Measurements from ENCODE around the gene DIAPH3.

Gene DIAPH3

DNA sequence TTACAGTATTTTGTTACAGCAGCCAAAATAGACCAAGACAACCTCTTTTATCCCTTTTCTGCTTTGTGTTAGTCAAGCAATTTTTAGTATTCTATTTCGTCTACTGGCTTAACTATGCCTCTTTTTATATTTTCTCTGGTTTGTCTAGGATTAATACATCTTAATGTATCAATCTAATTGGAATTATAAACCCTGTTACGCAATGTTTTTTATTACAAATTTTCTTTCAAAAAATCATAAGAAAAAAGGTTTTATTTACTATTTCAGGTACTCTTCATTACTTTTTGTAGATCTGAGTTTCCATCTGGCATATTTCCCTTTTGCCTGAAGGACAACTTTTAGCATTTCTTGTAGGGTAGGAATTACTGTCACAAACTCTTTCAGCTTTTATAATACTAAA is 275.3 kb downstream of the DIAPH3 start:
- in situ Hi-C loops (cut with MboI; ENCODE audit: low sequenced_read_pairs, unreplicated experiment) = no loop called here
- DNase-seq (ENCODE audit: low spot score) = no peak
- TF ChIP-seq, protein P1, sequence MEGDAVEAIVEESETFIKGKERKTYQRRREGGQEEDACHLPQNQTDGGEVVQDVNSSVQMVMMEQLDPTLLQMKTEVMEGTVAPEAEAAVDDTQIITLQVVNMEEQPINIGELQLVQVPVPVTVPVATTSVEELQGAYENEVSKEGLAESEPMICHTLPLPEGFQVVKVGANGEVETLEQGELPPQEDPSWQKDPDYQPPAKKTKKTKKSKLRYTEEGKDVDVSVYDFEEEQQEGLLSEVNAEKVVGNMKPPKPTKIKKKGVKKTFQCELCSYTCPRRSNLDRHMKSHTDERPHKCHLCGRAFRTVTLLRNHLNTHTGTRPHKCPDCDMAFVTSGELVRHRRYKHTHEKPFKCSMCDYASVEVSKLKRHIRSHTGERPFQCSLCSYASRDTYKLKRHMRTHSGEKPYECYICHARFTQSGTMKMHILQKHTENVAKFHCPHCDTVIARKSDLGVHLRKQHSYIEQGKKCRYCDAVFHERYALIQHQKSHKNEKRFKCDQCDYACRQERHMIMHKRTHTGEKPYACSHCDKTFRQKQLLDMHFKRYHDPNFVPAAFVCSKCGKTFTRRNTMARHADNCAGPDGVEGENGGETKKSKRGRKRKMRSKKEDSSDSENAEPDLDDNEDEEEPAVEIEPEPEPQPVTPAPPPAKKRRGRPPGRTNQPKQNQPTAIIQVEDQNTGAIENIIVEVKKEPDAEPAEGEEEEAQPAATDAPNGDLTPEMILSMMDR (IDR thresholded peaks at IDR 0.05; ENCODE audit: borderline replicate concordance, control extremely low read depth, extremely low read depth, insufficient read depth, missing control alignments) = no peak

- in situ Hi-C loops (cut with MboI; ENCODE audit: low sequenced_read_pairs, unreplicated experiment) = no loop called here
- no peak for DNase-seq (ENCODE audit: low spot score)
- TF ChIP-seq, protein P1 (IDR thresholded peaks at IDR 0.05; ENCODE audit: borderline replicate concordance, control extremely low read depth, extremely low read depth, insufficient read depth, missing control alignments) = no peak
These were observed 278.7 kb downstream of the DIAPH3 start for GRCh38 chr13:59885076-59885475.

- in situ Hi-C loops (cut with MboI; ENCODE audit: low sequenced_read_pairs, unreplicated experiment) = no loop called here
- TF ChIP-seq, protein P1 (IDR thresholded peaks at IDR 0.05; ENCODE audit: borderline replicate concordance, control extremely low read depth, extremely low read depth, insufficient read depth, missing control alignments) = no peak
- DNase-seq (ENCODE audit: low spot score) = no peak
These were observed 279.8 kb downstream of the DIAPH3 start for GRCh38 chr13:59883885-59884284.

GRCh38 chr13:59880468-59880867 is 283.3 kb downstream of the DIAPH3 start:
- TF ChIP-seq, protein P1 (IDR thresholded peaks at IDR 0.05; ENCODE audit: borderline replicate concordance, control extremely low read depth, extremely low read depth, insufficient read depth, missing control alignments) = no peak
- no peak for DNase-seq (ENCODE audit: low spot score)
- in situ Hi-C loops (cut with MboI; ENCODE audit: low sequenced_read_pairs, unreplicated experiment) = no loop called here

- in situ Hi-C loops (cut with MboI; ENCODE audit: low sequenced_read_pairs, unreplicated experiment) = no loop called here
- TF ChIP-seq, protein P1 (IDR thresholded peaks at IDR 0.05; ENCODE audit: borderline replicate concordance, control extremely low read depth, extremely low read depth, insufficient read depth, missing control alignments) = no peak
- DNase-seq (ENCODE audit: low spot score) = no peak
These were observed 284.4 kb downstream of the DIAPH3 start for GRCh38 chr13:59879281-59879680.

DNA sequence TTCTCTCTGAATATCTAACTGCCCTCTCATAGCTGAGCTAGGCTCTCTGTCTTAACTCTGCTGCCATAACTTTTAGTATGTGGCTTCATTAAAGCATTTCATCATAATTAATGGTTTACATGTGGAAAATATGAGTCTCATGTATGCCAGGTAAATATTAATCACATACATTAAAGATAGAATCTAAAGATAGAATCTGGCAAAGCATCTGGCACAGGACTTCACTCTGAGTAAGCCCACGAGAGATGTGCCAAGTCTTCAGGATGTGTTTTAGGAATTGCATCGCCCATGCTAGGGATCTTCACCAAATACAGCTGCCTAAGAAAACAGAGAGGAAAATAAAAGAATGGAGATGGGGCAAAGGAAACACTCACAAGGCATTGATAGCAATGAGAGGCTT is 285.8 kb downstream of the DIAPH3 start:
- no peak for DNase-seq (ENCODE audit: low spot score)
- in situ Hi-C loops (cut with MboI; ENCODE audit: low sequenced_read_pairs, unreplicated experiment) = no loop called here
- TF ChIP-seq, protein P1 (IDR thresholded peaks at IDR 0.05; ENCODE audit: borderline replicate concordance, control extremely low read depth, extremely low read depth, insufficient read depth, missing control alignments) = no peak

DNA sequence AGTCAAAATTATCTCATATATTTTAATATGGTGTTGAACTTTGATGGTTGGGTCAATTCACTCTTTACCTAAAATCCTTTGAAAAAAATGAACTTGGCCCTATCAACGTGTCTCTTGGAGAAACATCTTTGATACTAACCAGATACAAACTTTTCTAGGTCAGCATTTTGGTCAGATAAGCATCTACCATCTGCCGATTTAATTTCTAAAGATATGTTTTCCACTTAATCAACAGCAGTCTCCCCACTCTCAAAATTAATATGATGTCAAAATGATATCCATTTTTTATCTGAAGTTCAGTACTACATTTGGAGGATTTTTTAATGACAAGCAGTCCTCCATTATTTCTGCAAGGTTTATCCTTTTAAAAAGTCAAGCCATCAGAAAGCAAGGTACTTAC is 288.8 kb downstream of the DIAPH3 start:
- TF ChIP-seq, protein P1 (IDR thresholded peaks at IDR 0.05; ENCODE audit: borderline replicate concordance, control extremely low read depth, extremely low read depth, insufficient read depth, missing control alignments) = no peak
- in situ Hi-C loops (cut with MboI; ENCODE audit: low sequenced_read_pairs, unreplicated experiment) = no loop called here
- DNase-seq (ENCODE audit: low spot score) = no peak

Data from GM13976 (cell line).